ENCODE results near the gene HNRNPA1. TPM values are rescaled to one million over a fixed set of nuclear protein-coding genes. Genes with fewer than 3 reads are reported as not detected.
"Not testable (repeated sequence)": the region's sequence is repeated elsewhere in the genome, so short reads cannot be mapped to it uniquely, and the experiment has no call there.

The HNRNPA1 gene
- total RNA-seq, 2 experiments from 2014 or later = 1,361 to 1,363 TPM

GRCh38 chr12:54279227-54279631 lies 1.3 kb upstream of the HNRNPA1 start:
- DNase-seq = no peak
- Mint-ChIP-seq H3K36me3 (ENCODE audit: low read depth) (peaks cover 13% of the 10 kb centered on the region), H3K4me1 (peaks cover 58% of the 10 kb centered on the region), H3K27me3 (no peaks in the 10 kb centered on the region), H3K4me3 (no peak overlapping the region), H3K27ac (no peak overlapping the region), H3K9me3 (no peaks in the 10 kb centered on the region)
- CTCF ChIA-PET = interaction anchor here (0.8 to 2.9 kb wide), 11 partner anchors 14 to 132 kb away, joined by 3 to 19 read pairs (median 8); partner anchors contain the start of gene COPZ1
- POLR2A ChIA-PET = interaction anchor here (0.5 to 5.6 kb wide), 19 partner anchors 10 to 219 kb away, joined by 3 to 63 read pairs (median 6); partner anchors contain the start of genes ITGA5 and NCKAP1L

- no peaks in the 10 kb centered on the region for H3K9me3 Mint-ChIP-seq
- POLR2A ChIA-PET = interaction anchor here (0.5 to 5.6 kb wide), 38 partner anchors 8 to 935 kb away, joined by 3 to 63 read pairs (median 5); partner anchors contain the start of genes COPZ1, HOXC9, ITGA5 and NCKAP1L
- no peak within 1 kb of the TSS for H3K27ac Mint-ChIP-seq
- H3K27me3 Mint-ChIP-seq = no peaks in the 10 kb centered on the region
- CTCF ChIA-PET = interaction anchor here (0.5 to 2.9 kb wide), 11 partner anchors 14 to 602 kb away, joined by 3 to 19 read pairs (median 8); partner anchors contain the start of gene COPZ1
- H3K4me1 Mint-ChIP-seq = peaks cover 61% of the 10 kb centered on the region
- peaks cover 10% of the 10 kb centered on the region for H3K36me3 Mint-ChIP-seq (ENCODE audit: low read depth)
- DNase-seq = peak; percentile 100
- H3K4me3 Mint-ChIP-seq = no peak within 1 kb of the TSS
Measured at GRCh38 chr12:54279632-54280467, 676 bp upstream of the HNRNPA1 start, which contains the start of gene CBX5. CBX5 (minus strand) TSS chr12:54280122; CDS start chr12:54257650, 22,472 bp downstream.

- not testable (repeated sequence) for H3K27ac Mint-ChIP-seq; H3K36me3 Mint-ChIP-seq (ENCODE audit: low read depth)
Measured at GRCh38 chr12:54281261-54281638, 724 bp downstream of the HNRNPA1 start.

GRCh38 chr12:54281694-54282093 lies 1.2 kb downstream of the HNRNPA1 start:
- not testable (repeated sequence) for H3K36me3 Mint-ChIP-seq (ENCODE audit: low read depth); H3K9me3 Mint-ChIP-seq; H3K4me3 Mint-ChIP-seq; H3K27me3 Mint-ChIP-seq; DNase-seq; H3K27ac Mint-ChIP-seq
- peaks cover 65% of the 10 kb centered on the region for H3K4me1 Mint-ChIP-seq
- CTCF ChIA-PET = interaction anchor here (1.0 to 2.9 kb wide), 6 partner anchors 12 to 117 kb away, joined by 4 to 19 read pairs (median 13); partner anchors contain the start of gene COPZ1
- POLR2A ChIA-PET = interaction anchor here (0.7 to 5.6 kb wide), 17 partner anchors 10 to 216 kb away, joined by 3 to 63 read pairs (median 9); partner anchors contain the start of genes COPZ1, ITGA5, NCKAP1L and NFE2

More at GRCh38 chr12:54281261-54281638, 724 bp downstream of the HNRNPA1 start:
- CTCF ChIA-PET = interaction anchor here (1.0 to 2.9 kb wide), 6 partner anchors 12 to 118 kb away, joined by 4 to 19 read pairs (median 13); partner anchors contain the start of gene COPZ1
- H3K9me3 Mint-ChIP-seq, DNase-seq, H3K27me3 Mint-ChIP-seq, H3K4me3 Mint-ChIP-seq: not testable (repeated sequence)
- POLR2A ChIA-PET = interaction anchor here (0.7 to 5.6 kb wide), 19 partner anchors 9 to 780 kb away, joined by 3 to 63 read pairs (median 6); partner anchors contain the start of genes COPZ1, ITGA5, NCKAP1L and NFE2
- H3K4me1 Mint-ChIP-seq = peaks cover 65% of the 10 kb centered on the region

GRCh38 chr12:54282949-54283593 lies 2.5 kb downstream of the HNRNPA1 start:
- ChIA-PET POLR2A (interaction anchor here (0.8 to 5.1 kb wide), 9 partner anchors 9 to 76 kb away, joined by 3 to 37 read pairs (median 10); partner anchors contain the start of gene COPZ1), CTCF (interaction anchor here (0.8 to 4.4 kb wide), 7 partner anchors 9 to 76 kb away, joined by 3 to 34 read pairs (median 4); partner anchors contain the start of gene COPZ1)
- Mint-ChIP-seq H3K9me3 (no peaks in the 10 kb centered on the region), H3K4me1 (peaks cover 62% of the 10 kb centered on the region), H3K27me3 (no peaks in the 10 kb centered on the region), H3K27ac (peak overlapping the region; percentile 66), H3K36me3 (ENCODE audit: low read depth) (peaks cover 5% of the 10 kb centered on the region), H3K4me3 (no peak overlapping the region)
- DNase-seq = peak; percentile 39

GRCh38 chr12:54284070-54284780 lies 3.7 kb downstream of the HNRNPA1 start:
- H3K27me3 Mint-ChIP-seq; H3K36me3 Mint-ChIP-seq (ENCODE audit: low read depth); H3K9me3 Mint-ChIP-seq; DNase-seq; H3K4me3 Mint-ChIP-seq: not testable (repeated sequence)
- CTCF ChIA-PET = interaction anchor here (0.9 to 4.4 kb wide), 7 partner anchors 8 to 85 kb away, joined by 3 to 34 read pairs (median 4); partner anchors contain the start of gene COPZ1
- Mint-ChIP-seq H3K27ac (peak overlapping the region; percentile 19), H3K4me1 (peaks cover 56% of the 10 kb centered on the region)
- POLR2A ChIA-PET = interaction anchor here (0.7 to 5.1 kb wide), 14 partner anchors 9 to 86 kb away, joined by 3 to 37 read pairs (median 4); partner anchors contain the start of gene COPZ1

GRCh38 chr12:54285150-54286041 lies 4.9 kb downstream of the HNRNPA1 start:
- no peaks in the 10 kb centered on the region for H3K27me3 Mint-ChIP-seq
- H3K4me1 Mint-ChIP-seq = peaks cover 56% of the 10 kb centered on the region
- no peak overlapping the region for H3K4me3 Mint-ChIP-seq
- ChIA-PET POLR2A (interaction anchor here (1.3 to 5.1 kb wide), 15 partner anchors 8 to 94 kb away, joined by 3 to 37 read pairs (median 11); partner anchors contain the start of gene COPZ1), CTCF (interaction anchor here (1.2 to 4.4 kb wide), 4 partner anchors 21 to 94 kb away, joined by 4 to 34 read pairs (median 6); partner anchors contain the start of gene COPZ1)
- H3K9me3 Mint-ChIP-seq = no peaks in the 10 kb centered on the region
- no peak for DNase-seq
- peak overlapping the region; percentile 3 for H3K27ac Mint-ChIP-seq
- H3K36me3 Mint-ChIP-seq (ENCODE audit: low read depth) = peaks cover 8% of the 10 kb centered on the region

- no peak for DNase-seq
- Mint-ChIP-seq H3K27ac (no peak overlapping the region), H3K4me1 (peaks cover 56% of the 10 kb centered on the region), H3K27me3 (no peaks in the 10 kb centered on the region), H3K4me3 (no peak overlapping the region), H3K36me3 (ENCODE audit: low read depth) (peaks cover 8% of the 10 kb centered on the region), H3K9me3 (no peaks in the 10 kb centered on the region)
- ChIA-PET CTCF (interaction anchor here (0.9 to 4.4 kb wide), 8 partner anchors 20 to 93 kb away, joined by 3 to 34 read pairs (median 4); partner anchors contain the start of gene COPZ1), POLR2A (interaction anchor here (0.9 to 5.1 kb wide), 21 partner anchors 8 to 212 kb away, joined by 3 to 37 read pairs (median 4); partner anchors contain the start of genes COPZ1 and NCKAP1L)
Measured at GRCh38 chr12:54286042-54287030, 5.8 kb downstream of the HNRNPA1 start.

- DNase-seq = no peak
- Mint-ChIP-seq H3K4me3 (no peak overlapping the region), H3K27ac (no peak overlapping the region), H3K4me1 (peaks cover 48% of the 10 kb centered on the region), H3K9me3 (no peaks in the 10 kb centered on the region), H3K36me3 (ENCODE audit: low read depth) (peaks cover 8% of the 10 kb centered on the region), H3K27me3 (no peaks in the 10 kb centered on the region)
- POLR2A ChIA-PET = interaction anchor here (0.8 to 7.5 kb wide), 21 partner anchors 8 to 210 kb away, joined by 3 to 60 read pairs (median 4); partner anchors contain the start of genes CBX5, COPZ1, HNRNPA1 and NCKAP1L
- CTCF ChIA-PET = interaction anchor here (0.9 to 4.4 kb wide), 6 partner anchors 37 to 92 kb away, joined by 3 to 34 read pairs (median 4); partner anchors contain the start of gene COPZ1
Measured at GRCh38 chr12:54287261-54288157, 7.0 kb downstream of the HNRNPA1 start.

All from activated CD4-positive, alpha-beta memory T cell treated with anti-CD3 and anti-CD28 coated beads, Interleukin-2, amount 10 ng/mL, durations not matched to agents 7 days and 5 days (primary cell).